Endothelial cell (in vitro differentiated cells): Measurements from ENCODE around the gene N4BP2L2. TPM values are rescaled to one million over a fixed set of nuclear protein-coding genes. Genes with fewer than 3 reads are reported as not detected.

Source experiments
- DNase-seq: peaks from one replicate; pipeline ENCODE4 v3.0.0; 2021; ENCODE audit warnings: low spot score
- H3K27ac Mint-ChIP-seq: one replicate; pipeline ENCODE4 v1.8.0; 2021; ENCODE audit warnings: mixed read lengths, inconsistent platforms; ENCODE audit not compliant: unreplicated experiment
- H3K27me3 Mint-ChIP-seq: one replicate; pipeline ENCODE4 v1.8.0; 2021; ENCODE audit warnings: mild to moderate bottlenecking, moderate library complexity, mixed read lengths, inconsistent platforms; ENCODE audit not compliant: unreplicated experiment
- H3K36me3 Mint-ChIP-seq: one replicate; pipeline ENCODE4 v1.8.0; 2021; ENCODE audit warnings: mild to moderate bottlenecking, low read depth, mixed read lengths, inconsistent platforms; ENCODE audit not compliant: unreplicated experiment
- H3K4me1 Mint-ChIP-seq: one replicate; pipeline ENCODE4 v1.8.0; 2021; ENCODE audit warnings: mild to moderate bottlenecking, mixed read lengths, inconsistent platforms; ENCODE audit not compliant: unreplicated experiment
- H3K4me3 Mint-ChIP-seq: one replicate; pipeline ENCODE4 v1.8.0; 2021; ENCODE audit warnings: mild to moderate bottlenecking, mixed read lengths, inconsistent platforms; ENCODE audit not compliant: unreplicated experiment
- H3K9me3 Mint-ChIP-seq: one replicate; pipeline ENCODE4 v1.8.0; 2021; ENCODE audit warnings: mixed read lengths, inconsistent platforms; ENCODE audit not compliant: unreplicated experiment
- CTCF ChIP-seq: fragments of 200-600 bp; sonication (generic); IDR thresholded peaks from one replicate; pipeline ENCODE4 v1.5.0; 2021; ENCODE audit warnings: antibody characterized with exemption; ENCODE audit not compliant: unreplicated experiment
- total RNA-seq: library from RNA; stranded (reverse); fragmentation: NEBNext Ultra II Directional; extraction: Animal tissue kit (Norgen Biotek cat#: 25700); gene quantifications from one replicate; pipeline ENCODE4 v1.2.1, GENCODE V29; 2021; ENCODE audit not compliant: unreplicated experiment

The N4BP2L2 gene
- total RNA-seq, 1 donor from 2014 or later: 81.1 TPM

GRCh38 chr13:32385410-32385809 lies 153.2 kb downstream of the N4BP2L2 start:
- Mint-ChIP-seq H3K27ac (no peak overlapping the region), H3K9me3 (no peaks in the 10 kb centered on the region), H3K27me3 (peaks cover 1% of the 10 kb centered on the region), H3K36me3 (no peaks in the 10 kb centered on the region), H3K4me1 (no peaks in the 10 kb centered on the region), H3K4me3 (no peak overlapping the region)
- TF ChIP-seq CTCF: no peak
- DNase-seq: no peak

GRCh38 chr13:32384702-32385101 lies 153.9 kb downstream of the N4BP2L2 start:
- TF ChIP-seq CTCF: no peak
- Mint-ChIP-seq H3K4me1 (no peaks in the 10 kb centered on the region), H3K9me3 (no peaks in the 10 kb centered on the region), H3K36me3 (no peaks in the 10 kb centered on the region), H3K27me3 (peaks cover 1% of the 10 kb centered on the region), H3K4me3 (no peak overlapping the region), H3K27ac (no peak overlapping the region)
- no peak for DNase-seq

GRCh38 chr13:32383836-32384618 lies 154.6 kb downstream of the N4BP2L2 start:
- Mint-ChIP-seq H3K27ac (no peak overlapping the region), H3K4me3 (no peak overlapping the region), H3K4me1 (no peaks in the 10 kb centered on the region), H3K36me3 (no peaks in the 10 kb centered on the region), H3K27me3 (peaks cover 1% of the 10 kb centered on the region), H3K9me3 (no peaks in the 10 kb centered on the region)
- no peak for TF ChIP-seq CTCF
- DNase-seq: no peak

Other genes with a start within 250 kb of the N4BP2L2 start
- not detected for gene ZAR1L, start 223.4 kb downstream of the N4BP2L2 start, total RNA-seq
- gene BRCA2, start 223.3 kb downstream of the N4BP2L2 start, total RNA-seq: 8.5 TPM
- gene N4BP2L1, start 110.7 kb downstream of the N4BP2L2 start, total RNA-seq: 4.2 TPM
- 72.3 TPM for gene PDS5B, start 47.7 kb upstream of the N4BP2L2 start, total RNA-seq